Measurements from ENCODE around the gene CMC2.

Gene CMC2

DNA sequence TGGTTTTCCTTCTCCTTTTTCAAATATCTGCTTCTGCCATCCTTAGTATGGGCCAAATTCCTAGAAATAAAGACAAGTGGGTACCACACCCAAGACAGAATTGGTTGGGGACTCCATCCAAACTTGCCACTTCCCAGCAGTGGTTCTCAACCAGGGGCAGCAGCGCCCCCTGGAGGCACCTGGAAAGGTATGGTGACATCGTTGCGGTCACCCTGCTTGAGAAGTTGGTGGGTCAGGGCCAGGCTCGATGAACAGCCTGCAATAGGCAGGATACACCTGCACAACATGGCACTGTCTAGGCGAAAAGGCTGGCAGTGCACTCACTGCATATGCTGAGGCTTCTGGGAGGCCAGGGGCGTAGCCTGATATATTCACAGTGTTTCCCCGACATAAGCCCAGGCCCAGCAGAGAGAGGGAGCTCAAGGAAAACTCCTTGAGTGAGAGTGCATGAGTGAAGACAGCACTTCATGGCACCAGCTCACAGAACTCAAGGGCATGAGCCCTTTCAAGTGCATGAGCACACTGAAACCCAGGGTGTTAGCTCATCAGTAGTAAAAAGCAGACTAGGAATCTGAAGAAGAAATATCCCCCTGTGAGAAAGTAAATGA is 57.7 kb downstream of the CMC2 start:
- ATAC-seq (replicated peaks) (no peak), DNase-seq (peak; percentile 3 to 17 (median 7))
- Mint-ChIP-seq H3K9me3 (no peaks in the 10 kb centered on the region), H3K27ac (no peak overlapping the region), H3K4me3 (no peak overlapping the region), H3K27me3 (peaks cover 40 to 53% of the 10 kb centered on the region in 2 donors), H3K4me1 (ENCODE audit: low read depth in 2 of 2) (no peaks in the 10 kb centered on the region), H3K36me3 (ENCODE audit: insufficient read depth) (no peaks in the 10 kb centered on the region)

GRCh38 chr16:80947708-80948625 is 58.7 kb downstream of the CMC2 start:
- Mint-ChIP-seq H3K27me3 (peaks cover 40 to 53% of the 10 kb centered on the region in 2 donors), H3K9me3 (no peaks in the 10 kb centered on the region), H3K36me3 (ENCODE audit: insufficient read depth) (no peaks in the 10 kb centered on the region), H3K4me1 (ENCODE audit: low read depth in 2 of 2) (no peaks in the 10 kb centered on the region), H3K4me3 (no peak overlapping the region), H3K27ac (no peak overlapping the region)
- DNase-seq (no peak), ATAC-seq (replicated peaks) (no peak)

DNA sequence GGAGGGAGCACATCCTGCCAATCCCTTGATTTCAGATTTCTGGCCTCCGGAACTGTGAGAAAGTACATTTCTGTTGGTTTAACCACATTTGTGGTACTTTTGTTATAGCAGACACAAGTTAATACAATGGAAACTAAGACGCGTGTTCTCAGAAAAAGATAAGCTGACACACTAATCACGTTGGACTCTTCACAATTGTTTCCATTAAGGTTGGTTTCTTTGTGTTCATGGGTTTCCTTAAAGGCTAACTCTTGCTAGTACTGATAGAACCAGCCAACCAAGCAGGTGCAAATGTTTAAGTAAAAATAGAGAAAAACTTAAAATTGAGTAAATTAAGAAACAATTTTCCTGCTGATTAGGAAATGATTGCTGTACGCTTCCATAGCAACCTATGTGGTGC is 59.4 kb downstream of the CMC2 start:
- no peaks in the 10 kb centered on the region for H3K4me1 Mint-ChIP-seq (ENCODE audit: low read depth in 2 of 2)
- H3K27ac Mint-ChIP-seq, result no peak overlapping the region
- peaks cover under 1% of the 10 kb centered on the region for H3K36me3 Mint-ChIP-seq (ENCODE audit: insufficient read depth)
- DNase-seq (no peak), ATAC-seq (replicated peaks) (no peak)
- peaks cover 39 to 50% of the 10 kb centered on the region in 2 donors for H3K27me3 Mint-ChIP-seq
- H3K4me3 Mint-ChIP-seq, result no peak overlapping the region
- no peaks in the 10 kb centered on the region for H3K9me3 Mint-ChIP-seq

DNA sequence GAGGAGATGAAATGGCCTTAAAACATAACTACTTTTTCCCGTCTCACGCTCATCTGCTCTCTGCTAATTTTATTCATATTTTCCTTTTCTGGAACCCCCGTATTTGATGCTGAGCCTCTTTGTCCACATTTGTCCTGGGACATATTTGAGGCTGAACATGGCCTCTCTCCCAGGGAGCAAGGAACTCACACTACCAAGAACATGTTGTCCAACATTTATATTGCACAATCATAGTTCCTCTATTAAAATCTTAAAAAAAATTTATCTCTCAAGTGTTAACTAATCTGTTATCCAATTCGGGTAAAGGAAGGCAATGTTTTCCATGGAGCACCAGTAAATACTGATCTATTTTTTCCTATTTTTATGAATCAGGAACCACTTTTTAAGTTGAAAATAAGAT is 60.2 kb downstream of the CMC2 start:
- H3K27me3 Mint-ChIP-seq, result peaks cover 33 to 43% of the 10 kb centered on the region in 2 donors
- no peaks in the 10 kb centered on the region for H3K4me1 Mint-ChIP-seq (ENCODE audit: low read depth in 2 of 2)
- DNase-seq (no peak), ATAC-seq (replicated peaks) (no peak)
- peaks cover 3% of the 10 kb centered on the region for H3K36me3 Mint-ChIP-seq (ENCODE audit: insufficient read depth)
- H3K4me3 Mint-ChIP-seq, result no peak overlapping the region
- H3K27ac Mint-ChIP-seq, result no peak overlapping the region
- H3K9me3 Mint-ChIP-seq, result no peaks in the 10 kb centered on the region

- no peaks in the 10 kb centered on the region for H3K4me1 Mint-ChIP-seq (ENCODE audit: low read depth in 2 of 2)
- ATAC-seq (replicated peaks), result no peak
- DNase-seq, result no peak
Measured at GRCh38 chr16:80940069-80940856, 66.4 kb downstream of the CMC2 start.

DNA sequence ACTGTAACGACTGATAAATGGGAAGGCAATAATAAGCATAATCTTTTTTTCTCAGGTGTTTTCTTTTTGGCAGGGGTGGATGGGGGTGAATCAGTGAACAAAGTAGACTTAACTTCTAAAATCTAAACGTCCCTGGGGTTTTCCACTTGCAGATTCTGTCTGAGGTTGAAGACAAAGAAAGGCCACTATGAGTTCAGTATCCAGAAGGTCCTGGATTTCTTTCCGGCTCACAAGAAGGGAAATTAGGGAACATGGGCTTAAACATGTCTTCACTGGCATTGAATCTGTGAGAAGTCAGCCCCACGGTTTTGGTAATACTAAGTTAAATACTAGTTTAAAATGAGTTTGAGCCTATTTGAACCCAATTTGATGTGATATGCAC is 67.8 kb downstream of the CMC2 start:
- no peaks in the 10 kb centered on the region for H3K4me1 Mint-ChIP-seq (ENCODE audit: low read depth in 2 of 2)
- ATAC-seq (replicated peaks), result no peak
- no peak overlapping the region for H3K4me3 Mint-ChIP-seq
- H3K27me3 Mint-ChIP-seq, result peaks cover 25 to 29% of the 10 kb centered on the region in 2 donors
- peaks cover 3% of the 10 kb centered on the region for H3K36me3 Mint-ChIP-seq (ENCODE audit: insufficient read depth)
- H3K9me3 Mint-ChIP-seq, result no peaks in the 10 kb centered on the region
- DNase-seq, result no peak
- H3K27ac Mint-ChIP-seq, result no peak overlapping the region

More at GRCh38 chr16:80940069-80940856, 66.4 kb downstream of the CMC2 start:
- Mint-ChIP-seq H3K36me3 (ENCODE audit: insufficient read depth) (peaks cover 3% of the 10 kb centered on the region), H3K9me3 (no peaks in the 10 kb centered on the region), H3K4me3 (no peak overlapping the region), H3K27ac (no peak overlapping the region), H3K27me3 (peaks cover 20 to 23% of the 10 kb centered on the region in 2 donors)

- Mint-ChIP-seq H3K36me3 (ENCODE audit: insufficient read depth) (peaks cover 3% of the 10 kb centered on the region), H3K4me3 (no peak overlapping the region), H3K27me3 (peaks cover 31 to 35% of the 10 kb centered on the region in 2 donors), H3K27ac (no peak overlapping the region), H3K9me3 (no peaks in the 10 kb centered on the region), H3K4me1 (ENCODE audit: low read depth in 2 of 2) (no peaks in the 10 kb centered on the region)
- DNase-seq, result no peak
- no peak for ATAC-seq (replicated peaks)
Measured at GRCh38 chr16:80938004-80938878, 68.4 kb downstream of the CMC2 start.

DNA sequence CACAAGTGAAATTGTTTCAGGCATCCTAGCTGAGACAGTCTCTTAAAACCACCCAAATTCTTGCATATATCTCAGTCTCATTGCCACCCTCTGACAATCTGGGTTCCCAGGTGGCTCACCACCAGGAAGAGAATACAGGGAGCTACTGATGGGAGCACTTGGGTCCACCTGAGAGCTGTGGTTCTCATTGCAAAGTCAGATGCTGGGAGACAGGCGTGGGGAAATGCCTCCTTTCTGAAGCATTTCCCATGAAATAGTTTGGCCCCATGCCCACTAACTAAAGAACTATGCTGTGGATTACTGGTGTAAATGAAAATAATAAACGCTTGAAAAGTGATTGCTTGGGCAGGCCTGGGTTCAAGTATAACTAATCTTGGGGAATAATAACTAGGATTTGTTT is 70.3 kb downstream of the CMC2 start:
- no peak for DNase-seq

GRCh38 chr16:80935691-80936090 is 71.0 kb downstream of the CMC2 start:
- H3K36me3 Mint-ChIP-seq (ENCODE audit: insufficient read depth), result no peaks in the 10 kb centered on the region
- peaks cover 47 to 53% of the 10 kb centered on the region in 2 donors for H3K27me3 Mint-ChIP-seq
- H3K27ac Mint-ChIP-seq, result no peak overlapping the region
- H3K9me3 Mint-ChIP-seq, result no peaks in the 10 kb centered on the region
- no peak overlapping the region for H3K4me3 Mint-ChIP-seq
- peaks cover 5 to 6% of the 10 kb centered on the region in 2 donors for H3K4me1 Mint-ChIP-seq (ENCODE audit: low read depth in 2 of 2)
- DNase-seq, result no peak
- ATAC-seq (replicated peaks), result no peak

More for the DNA sequence above, 70.3 kb downstream of the CMC2 start:
- no peak overlapping the region for H3K27ac Mint-ChIP-seq
- H3K4me1 Mint-ChIP-seq (ENCODE audit: low read depth in 2 of 2), result peaks cover 5 to 6% of the 10 kb centered on the region in 2 donors
- H3K9me3 Mint-ChIP-seq, result no peaks in the 10 kb centered on the region
- H3K36me3 Mint-ChIP-seq (ENCODE audit: insufficient read depth), result no peaks in the 10 kb centered on the region
- H3K4me3 Mint-ChIP-seq, result no peak overlapping the region
- peaks cover 43 to 51% of the 10 kb centered on the region in 2 donors for H3K27me3 Mint-ChIP-seq
- no peak for ATAC-seq (replicated peaks)

DNA sequence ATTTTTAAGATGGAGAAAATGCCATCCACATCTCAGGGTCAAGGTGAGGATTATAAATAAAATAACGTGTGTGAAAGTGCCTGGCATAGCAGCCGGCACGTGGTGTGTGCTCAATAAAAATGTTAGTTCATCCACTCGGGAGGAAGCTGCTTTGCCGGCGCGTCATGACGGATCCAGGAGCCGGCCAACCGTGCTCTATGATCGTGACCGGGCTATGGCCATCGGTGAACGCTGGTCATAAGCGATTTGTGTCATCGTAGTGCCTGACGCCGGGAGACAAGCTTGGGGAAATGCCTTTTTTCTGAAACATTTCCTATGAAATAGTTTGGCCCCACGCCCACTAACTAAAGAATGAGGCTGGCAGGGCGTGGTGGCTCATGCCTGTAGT is 74.0 kb downstream of the CMC2 start:
- Mint-ChIP-seq H3K4me1 (ENCODE audit: low read depth in 2 of 2) (peaks cover 5 to 6% of the 10 kb centered on the region in 2 donors), H3K9me3 (no peaks in the 10 kb centered on the region)

DNA sequence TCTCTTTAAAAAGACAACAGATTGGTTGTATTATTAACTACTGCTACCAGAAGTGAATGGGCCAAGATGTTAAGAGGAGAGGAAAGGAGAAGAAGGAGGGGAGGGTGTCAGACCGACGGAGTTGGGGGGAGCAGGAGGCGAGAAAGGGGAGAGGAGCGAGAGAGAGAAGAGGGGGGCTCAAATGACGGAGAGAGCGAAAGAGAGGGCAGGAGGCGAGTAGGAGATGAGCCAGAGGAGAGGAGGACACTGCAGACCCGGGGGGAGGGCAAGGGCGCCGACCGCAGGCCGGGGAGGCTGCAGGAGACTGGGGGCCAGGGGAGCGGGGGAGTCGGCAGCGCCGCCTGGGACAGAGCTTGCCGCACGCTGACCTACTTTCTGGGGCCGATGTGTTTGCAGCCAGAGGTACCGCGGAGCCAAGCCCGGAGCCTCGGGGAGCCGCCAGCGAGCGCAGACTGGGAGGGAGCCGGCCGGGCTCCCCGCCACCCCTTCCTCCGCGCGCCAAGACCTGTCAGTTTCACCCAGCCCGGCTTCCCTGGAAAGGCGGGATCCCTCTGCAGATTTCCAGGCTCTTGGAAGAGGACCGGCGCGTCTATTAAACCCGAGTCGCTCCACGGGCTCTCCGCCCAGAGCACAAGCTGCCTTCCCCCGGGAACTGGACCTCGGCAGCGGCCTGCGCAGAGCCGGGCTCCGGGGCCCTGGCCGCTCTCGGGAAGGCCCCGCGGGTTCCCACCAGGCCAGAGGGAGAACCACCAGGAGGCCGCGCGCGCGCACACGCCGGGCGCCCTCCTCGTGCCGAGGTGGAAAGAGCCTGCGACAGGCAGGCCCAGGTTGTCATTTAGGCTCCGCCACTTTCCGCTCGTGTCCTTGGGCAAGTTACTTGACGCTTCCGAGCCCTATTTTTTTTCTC is 74.6 kb downstream of the CMC2 start:
- H3K4me1 Mint-ChIP-seq (ENCODE audit: low read depth in 2 of 2), result peaks cover 5 to 6% of the 10 kb centered on the region in 2 donors
- peak in 1 of 3 experiments; percentile 3 for DNase-seq
- peaks cover 73 to 87% of the 10 kb centered on the region in 2 donors for H3K27me3 Mint-ChIP-seq
- no peaks in the 10 kb centered on the region for H3K36me3 Mint-ChIP-seq (ENCODE audit: insufficient read depth)
- peak overlapping the region; percentile 70 to 77 for H3K4me3 Mint-ChIP-seq
- H3K9me3 Mint-ChIP-seq, result no peaks in the 10 kb centered on the region
- peak; percentile 49 for ATAC-seq (replicated peaks)
- H3K27ac Mint-ChIP-seq, result no peak overlapping the region

More for the DNA sequence above, 74.0 kb downstream of the CMC2 start:
- ATAC-seq (replicated peaks) (no peak), DNase-seq (no peak)
- Mint-ChIP-seq H3K4me3 (peak overlapping the region; percentile 70 to 77), H3K27ac (no peak overlapping the region), H3K36me3 (ENCODE audit: insufficient read depth) (no peaks in the 10 kb centered on the region), H3K27me3 (peaks cover 67 to 80% of the 10 kb centered on the region in 2 donors)

Measured in effector memory CD8-positive, alpha-beta T cell (primary cell).